ENCODE results near the gene HSF5.
"Not testable (repeated sequence)": the region's sequence is repeated elsewhere in the genome, so short reads cannot be mapped to it uniquely, and the experiment has no call there.

HSF5 gene

GRCh38 chr17:58412064-58412703, 76.0 kb downstream of the HSF5 start:
- no peak for DNase-seq

- no peak for DNase-seq
These were observed 76.8 kb downstream of the HSF5 start for GRCh38 chr17:58411408-58411894.

- DNase-seq: no peak
These were observed 77.3 kb downstream of the HSF5 start for GRCh38 chr17:58410714-58411407.

GRCh38 chr17:58409432-58409831, 78.8 kb downstream of the HSF5 start:
- no peak for DNase-seq

- DNase-seq: no peak
These were observed 84.9 kb downstream of the HSF5 start for GRCh38 chr17:58403311-58403710.

- DNase-seq: no peak
These were observed 85.5 kb downstream of the HSF5 start for GRCh38 chr17:58402679-58403078.

GRCh38 chr17:58402047-58402446, 86.2 kb downstream of the HSF5 start:
- no peak for DNase-seq

- DNase-seq: no peak
These were observed 86.9 kb downstream of the HSF5 start for GRCh38 chr17:58401287-58401686.

GRCh38 chr17:58400826-58401225, 87.4 kb downstream of the HSF5 start:
- DNase-seq: no peak

GRCh38 chr17:58399974-58400373, 88.2 kb downstream of the HSF5 start:
- DNase-seq: no peak

GRCh38 chr17:58398574-58399266, 89.5 kb downstream of the HSF5 start:
- no peak for DNase-seq

- not testable (repeated sequence) for DNase-seq
These were observed 90.8 kb downstream of the HSF5 start for GRCh38 chr17:58397421-58397820.

- DNase-seq: no peak
These were observed 92.0 kb downstream of the HSF5 start for GRCh38 chr17:58396173-58396572.

GRCh38 chr17:58394534-58395223, 93.5 kb downstream of the HSF5 start:
- DNase-seq: no peak

- DNase-seq: peak; percentile 41
These were observed 96.8 kb downstream of the HSF5 start for GRCh38 chr17:58391302-58391984.

- DNase-seq: no peak
These were observed 97.3 kb downstream of the HSF5 start for GRCh38 chr17:58390884-58391283.

- no peak for DNase-seq
These were observed 99.7 kb downstream of the HSF5 start for GRCh38 chr17:58388302-58389190.

GRCh38 chr17:58387834-58388233, 100.4 kb downstream of the HSF5 start:
- DNase-seq: no peak

- DNase-seq: no peak
These were observed 101.5 kb downstream of the HSF5 start for GRCh38 chr17:58386708-58387107.

GRCh38 chr17:58385359-58385899, 102.8 kb downstream of the HSF5 start:
- DNase-seq: no peak

- no peak for DNase-seq
These were observed 103.3 kb downstream of the HSF5 start for GRCh38 chr17:58384897-58385296.
